GM21737 (cell line): ENCODE results near the gene EPOP.

Experiments
- ATAC-seq: cut with Tn5 transposase; IDR thresholded peaks from one replicate; pipeline ENCODE4 v1.9.1; 2021; ENCODE audit warnings: mild to moderate bottlenecking, moderate library complexity; ENCODE audit not compliant: unreplicated experiment

Gene EPOP

DNA sequence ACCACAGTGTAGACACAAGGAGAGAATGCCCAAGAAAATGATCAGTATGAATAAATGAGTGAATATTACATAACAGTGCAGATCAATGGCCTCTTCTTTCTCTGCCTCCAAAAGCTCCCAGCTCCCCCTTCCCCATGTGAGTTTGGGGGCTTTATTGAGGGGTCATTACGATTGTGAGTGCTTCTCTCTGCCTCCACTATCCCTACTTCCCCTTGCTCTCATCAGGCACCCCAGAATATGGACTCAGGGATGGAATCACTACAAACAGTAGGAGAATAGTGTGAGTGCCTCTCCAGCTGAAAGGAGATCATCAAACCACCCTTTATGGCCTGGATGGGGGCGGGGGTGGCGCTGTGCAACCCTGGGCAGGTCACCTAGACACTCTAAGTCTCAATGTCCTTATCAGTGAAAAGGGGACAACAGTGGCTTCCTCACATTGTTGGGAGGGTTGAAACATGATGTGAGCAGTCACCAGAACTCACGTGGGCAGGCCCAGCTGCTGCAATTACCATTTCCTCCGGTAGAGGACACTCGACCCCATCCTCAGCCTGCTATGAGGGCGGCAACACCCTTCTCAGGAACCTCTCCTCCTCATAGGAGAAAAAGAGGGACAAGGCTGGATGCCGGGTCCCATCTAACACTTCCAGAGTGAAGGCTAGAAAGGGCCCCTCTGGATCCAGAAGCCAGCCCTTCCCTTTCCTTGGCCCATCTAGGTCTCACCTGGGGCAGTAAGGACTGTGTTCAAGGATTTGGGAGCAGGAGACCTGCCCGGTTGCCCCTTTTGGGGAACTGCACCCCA lies 2.1 kb upstream of the EPOP start:
- no peak for ATAC-seq

GRCh38 chr17:38674014-38674748 lies 576 bp downstream of the EPOP start:
- peak; percentile 15 for ATAC-seq

- ATAC-seq, result no peak
These were observed 1.1 kb downstream of the EPOP start for GRCh38 chr17:38673707-38674013.

- no peak for ATAC-seq
These were observed 1.7 kb downstream of the EPOP start for GRCh38 chr17:38672788-38673706.

- no peak for ATAC-seq
These were observed 2.6 kb downstream of the EPOP start for GRCh38 chr17:38671939-38672720.

- ATAC-seq, result no peak
These were observed 5.2 kb downstream of the EPOP start for GRCh38 chr17:38669520-38669919.

DNA sequence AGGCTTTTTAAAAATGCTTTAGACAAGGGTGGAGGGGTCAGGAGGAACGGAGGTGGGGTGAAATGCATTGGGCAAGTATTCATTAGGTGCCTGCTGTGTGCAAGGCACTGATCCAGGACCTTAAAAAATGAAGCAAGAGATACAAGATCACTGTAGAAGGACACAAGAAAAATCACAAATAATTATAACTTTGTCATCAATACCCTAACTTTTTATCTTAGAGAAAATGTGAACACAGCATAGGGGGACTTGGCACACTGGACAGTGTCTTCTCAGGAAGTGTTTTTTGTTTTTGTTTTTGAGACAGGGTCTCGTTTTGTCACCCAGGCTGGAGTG lies 7.0 kb downstream of the EPOP start:
- ATAC-seq, result no peak

DNA sequence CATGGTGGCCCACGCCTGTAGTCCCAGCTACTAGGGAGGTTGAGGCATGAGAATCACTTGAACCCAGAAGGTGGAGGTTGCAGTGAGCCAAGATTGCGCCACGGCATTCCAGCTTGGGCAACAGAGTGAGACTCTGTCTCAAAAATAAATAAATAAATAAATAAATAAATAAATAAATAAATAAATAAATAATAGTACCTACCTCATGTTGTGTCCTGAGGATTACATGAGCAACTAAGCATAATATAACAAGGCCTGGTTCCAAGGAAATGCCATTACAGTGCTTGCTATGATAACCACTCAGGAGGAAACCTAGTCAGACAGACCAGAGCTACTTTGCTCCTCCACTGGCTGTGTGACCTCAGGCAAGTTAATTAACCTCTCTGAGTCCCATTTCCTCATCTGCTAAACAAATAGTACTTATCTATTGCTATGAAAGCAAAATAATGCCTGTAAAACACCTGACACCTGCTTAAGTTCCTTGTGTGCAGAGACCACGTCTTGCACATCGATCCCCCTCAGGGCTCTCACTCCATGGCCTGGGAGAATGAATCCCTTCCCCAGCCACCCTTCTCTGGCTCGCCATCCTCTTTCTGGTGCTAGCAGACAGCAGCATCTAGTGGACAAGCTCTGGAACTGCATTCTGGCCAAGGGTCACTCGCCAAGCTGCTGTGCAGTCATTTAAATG lies 7.5 kb downstream of the EPOP start:
- ATAC-seq, result no peak

DNA sequence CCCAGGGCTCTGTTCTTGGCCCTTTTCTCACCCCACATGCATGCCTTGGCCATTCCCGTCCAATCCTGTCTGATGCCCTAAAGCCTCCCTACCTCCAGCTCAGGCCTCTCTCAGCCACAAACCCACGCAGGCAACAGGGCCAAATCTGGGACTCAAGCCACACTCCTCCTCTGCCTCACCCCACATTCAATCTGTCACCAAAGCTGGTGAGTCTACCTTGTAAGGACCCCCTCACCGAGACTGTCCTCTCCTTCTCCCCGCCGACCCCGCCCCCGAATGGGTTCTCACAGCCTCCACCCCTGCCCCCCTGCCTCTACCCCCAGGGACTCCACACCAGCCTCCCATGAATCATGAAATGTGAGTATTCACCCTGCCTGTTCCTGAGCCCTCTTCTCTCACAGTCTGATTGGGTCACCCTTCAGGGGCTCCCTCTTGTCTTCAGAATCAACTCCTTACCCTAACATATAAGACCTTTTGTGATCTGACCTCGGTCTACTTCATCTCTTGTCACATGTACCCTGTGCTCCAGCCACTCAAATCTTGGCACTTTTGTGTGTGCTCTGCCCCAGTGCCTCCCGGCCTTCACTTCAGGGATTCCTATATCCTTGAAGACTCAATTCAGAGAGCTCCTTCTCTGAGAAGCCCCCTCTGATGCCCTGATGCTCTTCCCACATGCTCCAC lies 10.7 kb downstream of the EPOP start:
- ATAC-seq, result no peak

DNA sequence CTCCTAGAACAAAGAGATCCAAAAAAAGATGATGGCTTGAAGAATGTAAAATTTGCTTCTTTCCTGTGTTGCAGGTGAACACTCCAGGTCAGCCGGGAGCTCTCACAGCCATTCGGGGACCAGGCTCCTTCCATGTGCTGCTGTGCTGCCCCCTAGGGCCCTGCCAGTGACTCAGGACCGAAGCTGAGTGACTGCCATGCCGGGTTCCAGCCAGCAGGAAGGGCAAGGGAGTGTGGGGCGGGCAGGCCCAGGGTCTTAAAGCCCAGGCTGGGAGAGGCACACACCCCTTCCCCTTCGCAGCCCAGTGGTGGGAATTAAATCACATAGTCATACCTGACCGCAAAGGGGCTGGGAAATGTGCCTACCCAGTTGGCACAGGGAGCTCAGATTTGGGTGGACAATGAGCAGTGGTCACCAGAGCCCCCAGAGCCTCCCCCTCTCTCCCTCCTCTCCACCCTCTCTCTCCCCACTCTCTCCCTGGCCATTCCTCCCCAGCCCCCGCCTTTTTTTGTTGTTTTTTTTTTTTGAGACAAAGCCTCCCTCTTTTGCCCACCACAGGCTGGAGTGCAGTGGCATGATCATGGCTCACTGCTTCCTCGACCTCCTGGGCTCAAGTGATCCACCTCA lies 11.5 kb downstream of the EPOP start:
- no peak for ATAC-seq

DNA sequence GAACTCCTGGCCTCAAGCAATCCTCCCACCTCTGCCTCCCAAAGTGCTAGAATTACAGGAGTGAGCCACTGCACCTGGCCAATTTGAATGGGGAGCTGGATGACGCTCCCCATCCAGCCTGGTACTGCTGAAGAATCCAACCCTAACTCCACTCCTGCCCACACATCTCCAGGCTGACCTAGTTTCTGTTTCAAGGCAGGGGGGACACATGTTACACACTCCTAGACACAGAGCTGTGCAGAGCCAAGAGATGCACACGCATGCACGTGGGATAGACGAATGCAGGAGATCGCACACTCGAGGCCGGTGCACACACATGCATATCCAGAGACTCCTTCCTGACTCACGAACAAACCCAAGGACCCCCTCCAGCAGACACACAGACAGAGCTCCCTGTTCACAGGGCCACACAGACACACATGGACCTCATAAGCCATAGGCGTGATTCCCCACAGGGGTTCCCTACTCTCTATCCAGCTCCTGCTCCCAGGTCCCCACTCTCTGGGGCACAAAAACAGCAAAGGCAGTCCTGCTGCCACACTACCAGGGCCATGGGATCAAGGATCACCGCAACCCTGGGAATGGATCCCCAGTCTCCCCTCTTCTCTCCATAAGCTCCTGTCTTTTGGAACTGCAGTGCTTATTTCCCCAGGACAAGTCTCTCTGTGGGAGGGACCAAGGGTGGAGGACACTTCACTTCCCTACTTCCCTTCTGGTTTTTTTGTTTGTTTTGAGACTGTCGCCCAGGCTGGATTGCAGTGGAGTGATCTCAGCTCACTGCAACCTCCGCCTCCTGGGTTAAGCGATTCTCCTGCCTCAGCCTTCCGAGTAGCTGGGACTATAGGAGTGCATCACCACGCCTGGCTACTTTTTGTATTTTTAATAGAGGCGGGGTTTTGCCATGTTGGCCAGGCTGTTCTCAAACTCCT lies 14.4 kb downstream of the EPOP start:
- ATAC-seq, result no peak

DNA sequence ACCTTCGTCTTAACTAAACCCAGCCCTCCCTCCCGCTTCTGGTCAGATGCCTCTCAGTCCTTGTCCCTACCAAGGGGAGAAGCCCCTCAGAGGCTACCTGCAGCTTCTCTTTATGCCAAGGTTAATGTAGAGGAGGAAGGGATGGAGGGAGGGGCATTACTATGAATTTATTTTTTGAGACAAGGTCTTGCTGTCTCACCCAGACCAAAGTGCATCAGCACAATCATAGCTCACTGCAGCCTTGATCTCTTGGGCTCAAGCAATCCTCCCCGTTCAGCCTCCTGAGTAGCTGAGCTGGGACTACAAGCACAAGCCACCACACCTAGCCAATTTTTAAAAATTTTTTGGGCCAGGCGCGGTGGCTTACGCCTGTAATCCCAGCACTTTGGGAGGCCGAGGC lies 15.3 kb downstream of the EPOP start:
- no peak for ATAC-seq

DNA sequence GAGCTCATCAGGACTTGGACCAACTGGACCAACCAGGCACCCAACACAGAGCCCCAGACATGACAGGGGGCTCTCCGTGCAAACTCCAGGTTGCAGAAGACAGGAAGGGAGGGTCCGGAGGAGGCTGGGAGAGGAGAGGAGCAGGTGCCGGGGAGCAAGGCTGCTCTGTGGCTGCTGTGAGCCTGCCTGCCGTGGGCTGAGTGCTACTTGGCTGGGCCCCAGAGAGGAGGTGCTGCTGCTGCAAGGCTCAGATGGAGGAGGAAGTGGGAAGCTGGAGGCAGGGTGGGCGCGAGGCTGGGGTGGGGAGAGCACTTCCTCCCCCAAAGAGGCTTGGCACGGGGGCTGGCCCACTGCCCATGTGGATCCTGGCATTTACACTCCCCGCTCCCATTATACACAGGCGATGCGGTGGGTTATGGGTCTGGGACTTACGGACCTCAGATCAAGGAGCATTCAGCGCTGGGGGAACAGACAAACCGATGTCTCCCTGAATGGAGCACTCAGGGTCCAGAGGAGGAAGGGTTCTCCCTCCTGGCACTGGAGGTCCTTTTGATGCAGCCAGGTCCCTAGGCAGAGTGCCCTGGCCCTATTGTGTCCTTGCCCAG lies 15.9 kb downstream of the EPOP start:
- no peak for ATAC-seq

DNA sequence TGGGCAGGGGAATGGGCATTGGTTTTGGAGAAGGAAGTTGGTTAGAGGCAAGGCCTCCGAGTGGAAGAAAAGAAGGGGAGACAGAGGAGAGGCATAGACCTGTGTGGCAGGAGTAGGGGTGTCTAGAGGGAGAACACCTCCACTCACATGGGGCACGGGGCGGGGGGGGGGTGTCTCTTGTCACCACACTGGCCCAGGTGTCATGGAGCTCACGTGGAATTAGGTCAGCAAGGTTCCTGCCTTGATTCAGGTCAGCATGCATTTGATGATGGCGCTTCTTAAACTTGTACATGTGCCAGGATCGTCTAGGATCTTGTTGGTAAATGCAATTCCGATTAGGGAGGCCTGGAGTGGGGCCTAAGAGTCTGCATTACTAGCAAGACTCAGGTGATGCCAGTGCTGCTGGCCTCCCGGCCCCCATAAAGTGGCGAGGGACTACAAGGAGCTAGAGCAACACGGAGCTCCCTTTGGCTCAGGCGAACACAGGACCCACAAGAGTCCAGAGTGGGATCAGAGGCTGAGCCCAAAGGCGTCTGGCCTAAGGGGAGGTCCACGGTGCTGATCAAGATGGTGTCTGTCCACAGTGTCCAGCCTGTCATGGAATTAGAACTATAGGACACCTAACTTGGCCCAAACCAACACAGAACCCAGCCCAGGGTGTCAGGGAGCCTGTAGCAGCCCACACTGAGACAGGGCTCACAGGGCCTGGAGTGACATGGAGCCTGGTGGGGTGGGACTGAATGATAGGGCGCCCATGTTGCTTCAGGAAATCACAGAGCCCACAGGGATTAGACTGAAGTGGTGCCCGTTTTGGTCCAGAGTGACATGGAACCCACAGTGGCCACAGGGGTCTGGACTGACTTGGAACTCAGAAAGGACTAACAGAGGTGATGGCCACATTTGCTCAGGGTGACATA lies 16.7 kb downstream of the EPOP start:
- ATAC-seq, result no peak

DNA sequence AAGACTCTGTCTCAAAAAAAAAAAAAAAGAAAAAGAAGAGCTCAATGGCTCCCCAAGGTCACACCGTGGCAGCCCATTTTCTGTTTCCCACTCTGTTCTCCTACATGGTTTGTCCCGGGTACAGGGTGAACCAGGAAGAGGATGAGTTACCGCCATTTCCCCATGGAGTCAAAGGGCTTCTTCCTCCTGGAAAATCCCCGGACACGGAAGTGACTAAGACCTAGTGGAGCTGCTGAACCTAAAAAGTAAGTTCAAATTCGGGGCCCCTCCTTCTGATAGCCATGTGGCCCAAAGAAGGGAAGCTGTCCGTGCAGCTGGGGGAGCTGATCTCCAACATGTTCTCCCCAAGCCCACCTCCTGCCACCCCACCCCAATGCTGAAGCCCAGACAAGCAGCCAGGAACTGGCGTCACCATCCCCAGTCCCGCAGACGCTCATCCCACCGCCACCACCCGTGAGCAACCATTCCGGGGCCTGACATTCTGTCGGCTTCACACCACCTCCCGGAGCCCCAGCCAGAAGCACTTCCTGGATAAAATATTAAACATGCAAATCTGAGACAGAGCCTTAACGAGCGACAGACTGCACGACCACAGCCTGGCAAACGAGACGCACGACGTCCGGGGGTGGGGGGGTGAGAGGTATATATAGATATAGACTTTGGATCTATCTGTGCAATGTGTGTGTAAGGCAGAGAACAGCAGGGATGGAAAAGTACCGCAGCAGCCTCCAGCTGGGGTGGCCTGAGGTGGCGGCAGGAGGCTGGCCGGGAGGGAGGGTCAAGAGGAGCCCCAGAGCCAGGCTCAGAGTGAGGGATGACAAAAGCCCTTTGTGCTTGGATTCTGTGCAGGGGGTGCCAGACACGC lies 17.6 kb downstream of the EPOP start:
- ATAC-seq, result no peak
